Measurements from ENCODE around the gene RPRD1A.
A peak's percentile ranks its signal among the peaks of the same experiment; 100 is the strongest.

The RPRD1A gene

DNA sequence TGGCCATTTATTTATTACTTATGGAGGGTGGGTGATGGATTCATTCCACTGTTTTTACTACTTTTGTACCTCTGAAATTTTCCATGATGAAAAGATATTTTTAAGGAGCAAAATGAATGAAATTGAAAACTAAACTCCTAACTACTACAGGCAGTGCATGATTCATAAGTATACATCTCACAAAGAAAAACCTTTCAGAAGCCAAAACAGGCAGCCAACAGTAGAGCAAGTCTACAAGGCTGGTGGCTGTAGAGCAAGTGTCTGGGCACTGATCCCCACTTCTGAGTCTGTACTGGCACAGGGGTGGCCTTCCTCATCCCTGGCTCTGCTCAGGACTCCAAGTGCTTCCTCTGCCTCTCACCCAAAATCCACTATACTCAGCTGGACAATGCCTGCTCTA is 103.0 kb downstream of the RPRD1A start:
- DNase-seq, result no peak

DNA sequence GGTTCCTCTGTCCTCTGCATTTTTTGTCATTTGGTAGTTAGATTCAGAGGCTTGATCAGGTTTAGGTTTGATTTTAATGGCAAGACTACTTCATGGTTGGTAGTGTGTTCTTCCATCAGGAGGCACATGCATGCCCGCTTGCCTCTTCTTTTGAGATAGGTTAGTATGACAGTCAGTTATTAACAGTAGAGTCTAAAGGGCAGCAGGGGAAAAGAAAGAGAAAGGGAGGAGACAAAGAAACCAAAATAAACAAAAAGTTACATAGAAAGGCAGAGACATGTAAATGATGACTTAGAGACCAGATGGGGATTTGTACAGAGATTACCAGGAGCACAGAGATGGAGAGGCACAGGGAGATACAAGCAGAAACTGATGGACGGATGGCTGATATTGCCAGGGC is 105.0 kb downstream of the RPRD1A start:
- no peak for DNase-seq

DNA sequence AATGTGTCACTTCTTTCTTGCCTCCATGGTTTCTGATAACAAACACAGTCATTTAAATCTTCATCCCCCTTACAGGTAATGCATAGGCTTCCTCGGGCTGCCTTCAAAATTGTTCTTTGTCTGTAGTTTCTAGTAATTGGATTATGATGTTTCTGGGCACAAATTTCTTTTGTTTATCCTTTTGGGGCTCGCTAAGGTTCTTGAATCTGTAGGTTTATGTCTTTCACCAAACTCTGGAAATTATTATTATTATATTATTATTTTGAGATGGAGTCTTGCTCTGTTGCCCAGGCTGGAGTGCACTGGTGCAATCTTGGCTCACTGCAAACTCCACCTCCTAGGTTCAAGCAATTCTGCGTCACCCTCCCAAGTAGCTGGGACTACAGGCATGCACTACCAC is 111.1 kb downstream of the RPRD1A start:
- DNase-seq, result no peak

DNA sequence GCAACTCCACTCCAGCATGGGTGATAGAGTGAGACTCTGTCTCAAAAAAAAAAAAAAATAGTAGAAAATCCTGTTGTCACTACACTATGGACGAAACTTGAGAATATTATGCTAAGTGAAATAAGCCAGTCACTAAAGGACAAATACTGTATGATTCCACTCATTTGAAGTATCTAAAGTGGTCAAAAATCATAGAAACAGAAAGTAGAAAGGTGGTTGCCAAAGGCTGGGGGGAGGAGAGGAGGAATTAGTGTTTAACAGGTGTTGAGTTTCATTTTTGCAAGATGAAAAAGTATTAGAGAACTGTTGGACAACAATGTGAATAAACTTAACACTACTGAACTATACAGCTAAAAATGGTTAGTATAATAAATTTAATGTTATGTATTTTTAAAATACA is 113.7 kb downstream of the RPRD1A start:
- no peak for DNase-seq

DNA sequence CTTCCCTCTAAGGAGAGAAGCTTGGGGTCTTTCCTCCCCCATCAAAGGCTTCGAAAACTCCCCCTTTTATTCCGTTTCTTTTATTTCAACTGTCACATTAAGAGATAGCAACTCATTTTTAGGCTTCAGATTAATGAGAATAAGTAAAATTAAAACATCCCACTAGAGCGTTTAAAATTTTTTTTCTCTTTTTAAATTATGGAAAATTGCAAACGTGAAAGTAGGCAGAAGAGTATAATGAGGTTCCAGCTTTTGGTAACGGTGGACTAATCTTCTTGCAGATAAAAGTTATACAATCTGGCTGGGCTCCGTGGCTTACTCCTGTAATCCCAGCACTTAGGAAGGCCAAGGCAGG is 116.8 kb downstream of the RPRD1A start:
- DNase-seq, result no peak

DNA sequence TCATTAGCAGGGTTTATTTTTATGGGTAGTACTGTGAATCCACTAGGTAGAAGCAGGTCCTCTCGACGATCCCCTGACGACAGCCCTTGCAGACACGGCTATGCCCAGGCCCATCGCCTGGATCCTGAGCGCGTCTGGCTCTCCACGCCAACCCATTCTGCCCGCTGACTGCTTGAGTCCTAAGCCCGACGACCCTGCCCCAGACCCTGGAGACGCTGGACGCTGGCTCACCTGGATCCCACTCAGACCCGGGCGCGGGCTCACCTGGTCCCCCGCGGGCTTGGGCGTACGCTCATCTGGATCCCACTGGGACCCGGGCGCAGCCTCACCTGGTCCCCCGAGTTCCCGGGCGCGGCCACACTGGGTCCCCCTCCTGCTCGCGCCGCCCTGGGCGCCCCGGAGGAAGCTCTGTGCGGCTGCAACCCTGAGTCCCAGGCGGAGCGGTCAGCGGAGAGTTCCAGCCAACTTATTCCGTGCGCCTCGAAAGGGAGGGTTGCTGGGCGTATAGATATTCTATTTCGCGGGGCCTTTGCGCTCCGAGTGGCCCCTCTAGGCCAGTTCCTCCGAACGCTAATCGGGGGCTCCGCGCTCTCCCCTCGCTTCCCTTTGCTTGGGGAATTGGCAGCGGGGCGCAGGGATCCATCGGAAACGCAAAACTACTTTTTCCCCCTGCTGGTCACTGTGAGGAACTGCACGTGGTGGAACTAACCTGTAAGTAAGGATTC is 117.3 kb downstream of the RPRD1A start:
- peak; percentile 50 for DNase-seq

DNA sequence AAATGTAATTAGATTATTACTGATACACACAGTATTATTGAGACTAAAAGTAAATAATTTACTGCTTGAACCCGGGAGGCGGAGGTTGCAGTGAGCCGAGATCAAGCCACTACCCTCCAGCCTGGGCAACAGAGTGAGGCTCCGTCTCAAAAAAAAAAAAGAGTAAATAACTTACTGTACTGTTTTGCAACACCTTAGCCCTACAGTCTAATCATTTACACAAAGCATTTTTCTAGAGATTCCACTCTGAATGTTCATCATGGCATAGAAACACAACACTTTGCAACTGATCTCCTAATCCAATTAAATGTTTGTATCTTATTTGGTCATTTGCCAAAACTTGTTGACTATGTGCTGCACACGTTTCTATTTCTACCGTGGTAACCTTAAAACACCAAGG is 118.3 kb downstream of the RPRD1A start:
- no peak for DNase-seq

DNA sequence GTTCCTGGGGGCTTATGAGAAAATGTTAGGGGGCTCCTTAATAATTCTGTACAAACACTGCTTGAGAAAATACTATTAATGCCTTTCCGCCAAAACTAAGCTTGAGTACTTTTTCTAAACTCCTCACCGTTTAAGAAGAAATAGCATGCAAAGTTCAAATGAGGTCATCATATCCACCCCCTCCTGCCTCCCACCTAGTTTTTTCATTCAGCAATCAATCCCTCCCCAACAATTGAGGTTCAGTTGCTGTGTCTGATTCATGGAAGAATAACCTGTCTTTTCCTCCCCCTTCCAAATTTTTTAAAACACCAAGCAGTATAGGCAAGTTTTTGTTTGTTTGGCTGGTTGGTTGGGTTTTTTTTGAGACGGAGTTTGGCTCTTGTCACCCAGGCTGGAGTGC is 119.3 kb downstream of the RPRD1A start:
- no peak for DNase-seq

DNA sequence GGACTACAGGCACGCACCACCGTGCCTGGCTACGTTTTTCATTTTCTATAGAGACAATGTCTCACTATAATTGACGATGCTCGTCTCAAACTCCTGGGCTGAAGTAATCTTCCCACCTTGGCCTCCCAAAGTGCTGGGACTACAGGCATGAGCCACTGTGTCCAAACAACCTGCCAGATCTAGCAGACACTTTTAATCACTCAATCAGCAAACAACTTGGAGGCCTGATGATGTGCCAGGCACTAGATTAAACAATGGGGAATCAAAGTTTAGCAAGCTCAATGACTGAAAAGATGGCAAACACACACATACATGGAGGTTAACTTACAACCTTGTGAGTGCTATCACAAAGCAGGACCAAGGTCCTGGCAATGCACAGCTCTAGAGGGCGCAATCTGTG is 124.7 kb downstream of the RPRD1A start:
- no peak for DNase-seq

DNA sequence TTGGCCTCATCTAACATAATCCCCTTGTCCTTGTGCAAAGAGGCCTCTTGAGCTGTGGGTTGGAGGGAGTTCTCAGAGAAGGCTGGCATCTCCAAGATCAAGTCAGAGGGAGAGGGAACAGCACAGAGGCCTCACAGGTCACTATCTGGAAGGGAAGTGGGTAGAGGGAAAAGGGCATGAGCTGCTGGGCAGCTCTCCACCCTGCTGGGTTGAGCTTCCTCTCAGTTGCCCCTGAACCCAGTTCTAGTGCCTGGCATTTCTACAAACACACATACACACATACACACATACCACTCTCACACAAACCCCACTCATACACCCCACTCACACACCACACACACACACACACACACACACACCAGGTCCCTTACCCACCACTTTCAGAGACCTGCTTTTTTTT is 125.2 kb downstream of the RPRD1A start:
- no peak for DNase-seq

DNA sequence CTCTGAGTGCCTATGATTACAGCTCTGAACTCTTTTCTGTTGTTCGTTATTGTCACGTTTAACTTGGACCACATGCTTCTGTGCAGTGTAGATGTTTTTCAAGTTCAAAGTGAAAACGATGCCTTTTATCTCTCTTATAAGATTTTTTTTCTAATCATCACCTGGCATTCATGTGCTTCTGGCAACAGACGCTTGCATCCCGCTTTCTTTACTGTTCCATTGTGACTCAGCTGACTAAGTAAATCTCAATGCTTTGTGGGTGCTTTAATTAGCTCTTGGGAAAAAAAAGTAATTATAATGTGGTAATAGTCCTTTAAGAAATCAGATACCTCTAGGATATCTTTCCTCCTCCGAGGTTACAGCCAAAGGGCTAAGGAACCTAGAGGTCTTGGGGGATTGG is 126.1 kb downstream of the RPRD1A start:
- no peak for DNase-seq
